ENCODE measurements around the gene TTLL6.
"Not testable (repeated sequence)": the region's sequence is repeated elsewhere in the genome, so short reads cannot be mapped to it uniquely, and the experiment has no call there.

The TTLL6 gene

GRCh38 chr17:48718227-48718760 is 98.7 kb downstream of the TTLL6 start:
- Histone ChIP-seq H3K9me3 (ENCODE audit: control insufficient read depth, insufficient read depth, low read length) (no peaks in the 10 kb centered on the region), H3K27ac (ENCODE audit: low read depth, low read length) (no peak overlapping the region), H3K4me1 (ENCODE audit: control insufficient read depth, low read length) (peaks cover 7% of the 10 kb centered on the region), H3K27me3 (ENCODE audit: control insufficient read depth, low read length) (peaks cover 14% of the 10 kb centered on the region), H4K20me1 (ENCODE audit: control insufficient read depth, insufficient read depth, low read depth, low read length) (no peaks in the 10 kb centered on the region), H3K4me3 (ENCODE audit: low read length) (no peak overlapping the region), H3K79me2 (ENCODE audit: control insufficient read depth, low read length) (no peaks in the 10 kb centered on the region), H3F3A (ENCODE audit: control insufficient read depth, insufficient read depth) (no peaks in the 10 kb centered on the region), H3K9me2 (replicated peaks; ENCODE audit: control insufficient read depth, low read length) (no peaks in the 10 kb centered on the region), H3K4me2 (ENCODE audit: low read length) (no peak overlapping the region), H3K36me3 (ENCODE audit: control insufficient read depth, low read length) (no peaks in the 10 kb centered on the region)
- TF ChIP-seq EZH2phosphoT487 (IDR thresholded peaks at IDR 0.05; ENCODE audit: borderline replicate concordance, low read length) (no peak), CTCF (IDR thresholded peaks at IDR 0.05; ENCODE audit: low read depth, low read length, poor library complexity, severe bottlenecking) (no peak)

DNA sequence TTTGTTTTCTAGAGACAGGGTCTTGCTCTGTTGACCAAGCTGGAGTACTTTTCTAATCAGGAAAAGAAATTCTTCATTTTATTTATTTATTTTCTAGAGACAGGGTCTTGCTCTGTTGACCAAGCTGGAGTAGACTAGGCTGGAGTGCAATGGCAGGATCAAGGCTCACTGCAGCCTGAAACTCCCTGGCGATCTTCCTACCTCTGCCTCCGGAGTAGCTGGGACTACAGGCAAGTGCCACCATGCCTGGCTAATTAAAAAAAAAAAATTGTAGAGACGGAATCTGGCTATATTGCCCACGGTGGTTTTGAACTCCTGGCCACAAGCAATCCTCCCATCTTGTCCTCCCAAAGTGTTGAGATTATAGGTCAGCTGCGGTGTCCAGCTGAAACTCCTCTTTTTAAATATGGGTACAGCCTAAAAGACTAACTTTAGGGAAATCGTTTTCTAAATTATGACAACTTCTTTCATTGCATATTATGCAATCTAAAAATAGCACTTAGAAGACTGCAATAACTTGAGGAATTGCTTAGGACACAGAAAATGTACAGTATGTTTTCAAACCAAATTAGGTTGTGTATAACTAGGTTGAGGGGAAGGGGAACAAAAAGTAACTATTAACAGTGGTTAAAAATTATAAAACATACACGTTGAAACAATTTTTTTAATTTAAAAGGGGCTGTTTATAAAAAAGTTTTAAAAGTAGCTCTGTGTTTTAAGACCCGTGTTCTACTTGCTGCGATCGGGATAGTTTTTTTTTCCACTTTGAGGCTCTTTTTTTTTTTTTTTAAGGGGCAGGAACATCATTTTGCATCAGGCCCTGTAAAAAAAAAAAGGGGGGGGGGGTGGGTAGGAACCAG is 99.4 kb downstream of the TTLL6 start:
- no peak for TF ChIP-seq EZH2phosphoT487 (IDR thresholded peaks at IDR 0.05; ENCODE audit: borderline replicate concordance, low read length)
- TF ChIP-seq CTCF (IDR thresholded peaks at IDR 0.05; ENCODE audit: low read depth, low read length, poor library complexity, severe bottlenecking), result no peak
- H3K27ac ChIP-seq (ENCODE audit: low read depth, low read length), result no peak overlapping the region
- H3K9me3 ChIP-seq (ENCODE audit: control insufficient read depth, insufficient read depth, low read length), result no peaks in the 10 kb centered on the region
- no peaks in the 10 kb centered on the region for H3K36me3 ChIP-seq (ENCODE audit: control insufficient read depth, low read length)
- H4K20me1 ChIP-seq (ENCODE audit: control insufficient read depth, insufficient read depth, low read depth, low read length), result no peaks in the 10 kb centered on the region
- no peaks in the 10 kb centered on the region for H3K9me2 ChIP-seq (replicated peaks; ENCODE audit: control insufficient read depth, low read length)
- H3K27me3 ChIP-seq (ENCODE audit: control insufficient read depth, low read length), result peaks cover 10% of the 10 kb centered on the region
- no peak overlapping the region for H3K4me2 ChIP-seq (ENCODE audit: low read length)
- H3K4me1 ChIP-seq (ENCODE audit: control insufficient read depth, low read length), result peaks cover under 1% of the 10 kb centered on the region
- no peaks in the 10 kb centered on the region for H3F3A ChIP-seq (ENCODE audit: control insufficient read depth, insufficient read depth)
- H3K79me2 ChIP-seq (ENCODE audit: control insufficient read depth, low read length), result no peaks in the 10 kb centered on the region
- H3K4me3 ChIP-seq (ENCODE audit: low read length), result no peak overlapping the region

- not testable (repeated sequence) for H3K79me2 ChIP-seq (ENCODE audit: control insufficient read depth, low read length); H3K36me3 ChIP-seq (ENCODE audit: control insufficient read depth, low read length); H3K27me3 ChIP-seq (ENCODE audit: control insufficient read depth, low read length); H3K4me1 ChIP-seq (ENCODE audit: control insufficient read depth, low read length); H3K27ac ChIP-seq (ENCODE audit: low read depth, low read length); H3F3A ChIP-seq (ENCODE audit: control insufficient read depth, insufficient read depth); H3K9me2 ChIP-seq (replicated peaks; ENCODE audit: control insufficient read depth, low read length); H3K9me3 ChIP-seq (ENCODE audit: control insufficient read depth, insufficient read depth, low read length); H3K4me3 ChIP-seq (ENCODE audit: low read length); H4K20me1 ChIP-seq (ENCODE audit: control insufficient read depth, insufficient read depth, low read depth, low read length); H3K4me2 ChIP-seq (ENCODE audit: low read length)
Observed at GRCh38 chr17:48716549-48716948, 100.5 kb downstream of the TTLL6 start.

All from DOHH2 (cell line).